Fibroblast of pulmonary artery (primary cell): Measurements from ENCODE around the gene TMEM186.

Experiments
- DNase-seq: peaks from one replicate; pipeline ENCODE4 v3.0.0-alpha.2; 2010; ENCODE audit warnings: low read depth
- H3K4me3 ChIP-seq: replicated peaks from 2 replicates; pipeline ENCODE4 v1.5.1; 2011; ENCODE audit warnings: low read depth, mild to moderate bottlenecking, control low read depth, low read length, moderate library complexity
- TF ChIP-seq, protein P1 (sequence below): IDR thresholded peaks from 2 replicates; pipeline ENCODE4 v1.5.1; 2011; ENCODE audit warnings: mild to moderate bottlenecking, control low read depth, low read length, inconsistent platforms; ENCODE audit errors: missing control alignments

Gene TMEM186

GRCh38 chr16:8818504-8819270 lies 21.2 kb upstream of the TMEM186 start:
- DNase-seq = no peak
- H3K4me3 ChIP-seq = no peak overlapping the region
- TF ChIP-seq, protein P1, sequence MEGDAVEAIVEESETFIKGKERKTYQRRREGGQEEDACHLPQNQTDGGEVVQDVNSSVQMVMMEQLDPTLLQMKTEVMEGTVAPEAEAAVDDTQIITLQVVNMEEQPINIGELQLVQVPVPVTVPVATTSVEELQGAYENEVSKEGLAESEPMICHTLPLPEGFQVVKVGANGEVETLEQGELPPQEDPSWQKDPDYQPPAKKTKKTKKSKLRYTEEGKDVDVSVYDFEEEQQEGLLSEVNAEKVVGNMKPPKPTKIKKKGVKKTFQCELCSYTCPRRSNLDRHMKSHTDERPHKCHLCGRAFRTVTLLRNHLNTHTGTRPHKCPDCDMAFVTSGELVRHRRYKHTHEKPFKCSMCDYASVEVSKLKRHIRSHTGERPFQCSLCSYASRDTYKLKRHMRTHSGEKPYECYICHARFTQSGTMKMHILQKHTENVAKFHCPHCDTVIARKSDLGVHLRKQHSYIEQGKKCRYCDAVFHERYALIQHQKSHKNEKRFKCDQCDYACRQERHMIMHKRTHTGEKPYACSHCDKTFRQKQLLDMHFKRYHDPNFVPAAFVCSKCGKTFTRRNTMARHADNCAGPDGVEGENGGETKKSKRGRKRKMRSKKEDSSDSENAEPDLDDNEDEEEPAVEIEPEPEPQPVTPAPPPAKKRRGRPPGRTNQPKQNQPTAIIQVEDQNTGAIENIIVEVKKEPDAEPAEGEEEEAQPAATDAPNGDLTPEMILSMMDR = no peak

DNA sequence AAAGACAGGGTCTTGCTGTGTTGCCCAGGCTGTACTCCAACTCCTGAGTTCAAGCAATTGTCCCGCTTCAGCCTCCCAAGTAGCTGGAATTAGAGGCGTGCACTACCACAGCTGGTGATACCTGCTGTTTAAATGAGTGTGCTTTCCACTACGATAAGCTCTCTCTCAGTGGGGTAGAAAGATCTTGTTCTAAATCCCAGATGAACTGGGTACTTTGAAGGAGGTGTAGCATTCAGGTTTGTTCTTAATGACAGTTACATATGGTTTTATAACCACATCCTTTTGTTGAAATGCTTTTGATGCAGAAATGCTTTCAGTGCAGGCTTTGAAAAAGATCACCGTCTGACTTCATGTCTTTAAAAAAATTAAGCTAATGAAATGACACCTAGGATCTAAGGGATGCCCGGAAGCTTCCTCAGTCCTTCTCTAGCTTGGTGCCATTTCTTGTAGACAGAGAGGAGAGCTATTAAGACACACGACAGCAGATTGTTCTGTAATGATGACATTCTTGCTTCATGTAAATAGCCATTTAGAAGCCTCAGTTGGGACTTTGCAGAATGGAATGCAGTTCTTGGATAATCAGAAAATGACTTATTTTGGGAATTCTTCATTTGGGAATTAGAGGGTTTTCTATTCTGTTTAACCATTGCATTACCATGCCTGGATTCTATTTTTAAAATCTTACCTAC lies 19.7 kb upstream of the TMEM186 start:
- TF ChIP-seq, protein P1 = no peak
- DNase-seq = no peak
- no peak overlapping the region for H3K4me3 ChIP-seq

DNA sequence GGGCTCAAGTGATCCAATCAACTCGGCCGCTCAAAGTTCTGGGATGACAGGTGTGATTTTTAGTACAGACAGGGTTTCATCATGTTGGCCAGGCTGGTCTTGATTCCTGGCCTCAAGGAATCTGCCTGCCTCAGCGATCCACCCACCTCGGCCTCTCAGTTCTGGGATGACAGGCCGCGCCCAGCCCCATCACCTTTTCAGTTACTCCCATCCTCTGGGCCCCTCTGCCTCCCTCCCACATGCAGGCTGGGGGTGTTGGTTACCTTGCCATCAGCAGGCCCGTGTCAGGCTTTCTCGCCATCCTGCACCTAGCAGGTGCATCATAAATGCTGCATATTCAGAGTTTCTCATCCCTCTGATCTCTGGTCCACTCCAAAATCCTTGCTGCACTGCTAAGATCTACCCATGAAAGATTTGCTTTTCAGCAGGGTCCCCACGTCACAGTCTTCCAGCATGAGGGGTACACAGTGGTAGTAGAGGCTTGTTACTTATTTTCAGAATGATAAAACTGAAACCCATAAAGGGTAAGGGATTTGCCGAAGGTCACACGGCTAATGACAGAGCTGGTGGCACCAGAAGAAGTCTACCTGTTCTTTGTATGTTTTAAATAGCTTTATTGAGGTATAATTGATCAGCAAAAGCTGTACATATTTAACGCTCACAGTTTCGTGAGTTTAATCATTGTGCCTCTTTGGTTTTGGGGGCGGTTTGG lies 16.8 kb upstream of the TMEM186 start:
- no peak overlapping the region for H3K4me3 ChIP-seq
- DNase-seq = no peak
- TF ChIP-seq, protein P1 = no peak

GRCh38 chr16:8812162-8812843 lies 14.9 kb upstream of the TMEM186 start:
- TF ChIP-seq, protein P1 = no peak
- no peak for DNase-seq
- no peak overlapping the region for H3K4me3 ChIP-seq

- H3K4me3 ChIP-seq = no peak overlapping the region
- TF ChIP-seq, protein P1 = no peak
- no peak for DNase-seq
These were observed 11.3 kb upstream of the TMEM186 start for GRCh38 chr16:8808613-8809353.

DNA sequence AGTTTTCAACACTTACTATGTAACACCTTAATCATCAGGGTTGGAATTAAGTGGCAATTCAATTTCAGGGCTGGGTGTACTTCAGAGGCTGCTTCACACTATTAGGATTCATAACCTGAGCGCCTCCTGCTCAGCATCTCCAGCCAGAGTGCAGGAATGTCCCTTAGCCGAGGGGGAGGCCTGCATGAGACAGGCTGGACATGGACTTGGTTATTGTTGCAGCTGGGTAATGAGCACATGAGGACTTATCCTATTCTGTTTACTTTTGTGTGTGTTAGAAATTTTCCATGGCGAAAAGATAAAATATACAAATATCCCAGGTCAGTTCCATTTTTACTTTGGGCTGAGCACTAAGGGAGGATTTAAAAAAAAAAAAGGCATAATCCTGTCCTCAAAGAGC lies 10.6 kb upstream of the TMEM186 start:
- no peak for DNase-seq
- H3K4me3 ChIP-seq = no peak overlapping the region
- TF ChIP-seq, protein P1 = no peak
